A673 (cell line): ENCODE data around the gene SAMD4B.

Experiments used
- CTCF ChIP-seq: fragments of 300-800, 200-600 bp; sonication (generic); conservative IDR thresholded peaks from 2 replicates; pipeline ENCODE4 v1.5.1; 2017; ENCODE audit warnings: low read depth, mild to moderate bottlenecking, antibody characterized with exemption, low read length, moderate library complexity, mixed read lengths
- EZH2 ChIP-seq: fragments of 200-600 bp; sonication (generic); IDR thresholded peaks from 2 replicates; pipeline ENCODE4 v1.6.1; 2017; ENCODE audit warnings: borderline replicate concordance, low read depth, mild to moderate bottlenecking, mixed read lengths, antibody characterized with exemption, low read length; ENCODE audit not compliant: poor library complexity, severe bottlenecking

GRCh38 chr19:39350156-39350555 lies 7.9 kb downstream of the SAMD4B start:
- no peak for TF ChIP-seq CTCF
- TF ChIP-seq EZH2, result no peak
